Panc1 (cell line): ENCODE data around the gene PIGO. TPM values are rescaled to one million over a fixed set of nuclear protein-coding genes. Genes with fewer than 3 reads are reported as not detected.

Source experiments
- ATAC-seq: fragments of 200-7000 bp; cut with Tn5 transposase; 2 replicates; pipeline ENCODE4 v1.9.1; 2020; ENCODE audit warnings: mild to moderate bottlenecking, moderate library complexity
- BruUV-seq: library from RNA; stranded (reverse); fragments of 400-500 nt; replicated peaks from 2 replicates; lab custom pipeline; 2021; lab: Mats Ljungman, UMichigan
- CTCF ChIA-PET: fragments of 300-600 bp; sonication (Branson Sonifier 250); formaldehyde crosslinking; loops from one replicate; lab custom pipeline; 2022; ENCODE audit warnings: antibody characterized with exemption; lab: Charles Lee
- POLR2A ChIA-PET: fragments of 300-600 bp; sonication (Branson Sonifier 250); formaldehyde crosslinking; loops from one replicate; lab custom pipeline; 2022; ENCODE audit warnings: antibody characterized with exemption; lab: Charles Lee
- DNase-seq: peaks from one replicate; pipeline ENCODE4 v3.0.0-alpha.2; 2010; ENCODE audit warnings: low read depth, low spot score
- H3K27ac ChIP-seq: 2 replicates; pipeline ENCODE4 v1.5.1; 2011; ENCODE audit warnings: mild to moderate bottlenecking, low read length, inconsistent platforms
- H3K27me3 ChIP-seq: fragments of 200-500 bp; sonication (Bioruptor generic); 2 replicates; pipeline ENCODE4 v1.6.0; 2014; ENCODE audit warnings: low read length, inconsistent platforms; ENCODE audit not compliant: control insufficient read depth, insufficient read depth
- H3K36me3 ChIP-seq: fragments of 200-500 bp; sonication (Bioruptor generic); 2 replicates; pipeline ENCODE4 v1.5.1; 2014; ENCODE audit warnings: inconsistent platforms, mild to moderate bottlenecking, low read length, moderate library complexity; ENCODE audit not compliant: control insufficient read depth, insufficient read depth
- H3K4me1 ChIP-seq: 2 replicates; pipeline ENCODE4 v1.5.1; 2011; ENCODE audit warnings: inconsistent platforms, mild to moderate bottlenecking, low read length, moderate library complexity; ENCODE audit not compliant: control insufficient read depth, insufficient read depth
- H3K4me3 ChIP-seq, 2 experiments: 2 replicates each; pipeline ENCODE4 v1.5.1; 2011 to 2012; ENCODE audit warnings: low read depth in 2 of 2, low read length in 2 of 2, mild to moderate bottlenecking in 2 of 2, inconsistent platforms in 1 of 2, moderate library complexity in 1 of 2
- H3K9me3 ChIP-seq: fragments of 200-500 bp; sonication (Bioruptor generic); 2 replicates; pipeline ENCODE4 v1.5.1; 2014; ENCODE audit warnings: low read depth, mild to moderate bottlenecking, inconsistent platforms, low read length, moderate library complexity; ENCODE audit not compliant: control insufficient read depth, insufficient read depth
- POLR2AphosphoS5 ChIP-seq: IDR thresholded peaks from 2 replicates; pipeline ENCODE4 v1.6.1; 2012; ENCODE audit warnings: mild to moderate bottlenecking, low read depth, low read length, moderate library complexity
- REST ChIP-seq, 2 experiments: IDR thresholded peaks; 2 replicates each; pipeline ENCODE4 v1.6.1; 2011 to 2012; ENCODE audit warnings: low read depth in 2 of 2, control low read depth in 1 of 2, low read length in 1 of 2, mild to moderate bottlenecking in 1 of 2, moderate library complexity in 1 of 2; ENCODE audit not compliant: insufficient read depth in 1 of 2
- SIN3A ChIP-seq: IDR thresholded peaks from 2 replicates; pipeline ENCODE4 v1.6.1; 2012; ENCODE audit warnings: low read depth, mild to moderate bottlenecking, low read length, moderate library complexity, borderline replicate concordance; ENCODE audit not compliant: insufficient read depth
- TCF7L2 ChIP-seq: IDR thresholded peaks from 2 replicates; pipeline ENCODE4 v1.6.1; 2011; ENCODE audit warnings: mild to moderate bottlenecking, low read depth, low read length, inconsistent platforms
- in situ Hi-C: cut with HindIII; loops from 2 replicates; pipeline ENCODE4 v1.10.0; 2016; ENCODE audit warnings: low sequenced_read_pairs, low pct_unique_long_range_greater_than_20kb
- intact Hi-C: fragments of 100-400 bp; cut with micrococcal nuclease; formaldehyde crosslinking; loops from one replicate; pipeline ENCODE4 v1.10.0; 2022; ENCODE audit not compliant: unreplicated experiment
- total RNA-seq: library from RNA; stranded (reverse); gene quantifications from one replicate; pipeline ENCODE4 v1.2.1, GENCODE V29; 2021; ENCODE audit not compliant: unreplicated experiment

Gene PIGO
- total RNA-seq, 1 experiment from 2014 or later = 58.7 TPM

GRCh38 chr9:35105571-35106342 lies 9.4 kb upstream of the PIGO start:
- no peaks in the 10 kb centered on the region; the same call in 1 of the 2 replicates for H3K36me3 ChIP-seq
- TF ChIP-seq REST (IDR thresholded peaks at IDR 0.05; ENCODE audit: insufficient read depth in 1 of 2, low read depth in 2 of 2, low read length in 1 of 2) = no peak
- TF ChIP-seq TCF7L2 = no peak
- no peak for TF ChIP-seq POLR2AphosphoS5
- in situ Hi-C loops = no loop called here
- ChIA-PET POLR2A (interaction anchor here (1.8 kb wide), 1 partner anchor 8 kb away, joined by 4 read pairs; no protein-coding TSS in a partner anchor), CTCF (no interaction called here)
- no peak for DNase-seq
- no peak for ATAC-seq
- no peaks in the 10 kb centered on the region for H3K9me3 ChIP-seq
- H3K27me3 ChIP-seq = no peaks in the 10 kb centered on the region
- no peak overlapping the region for H3K27ac ChIP-seq
- H3K4me1 ChIP-seq = peaks cover 31% of the 10 kb centered on the region
- intact Hi-C loops = no loop called here
- no peak overlapping the region for H3K4me3 ChIP-seq
- BruUV-seq = no TSS peak

GRCh38 chr9:35105126-35105525 lies 8.7 kb upstream of the PIGO start:
- intact Hi-C loops (no loop called here), in situ Hi-C loops (no loop called here)
- H3K9me3 ChIP-seq = no peaks in the 10 kb centered on the region
- TF ChIP-seq TCF7L2 = no peak
- no peak for TF ChIP-seq SIN3A
- no peak for TF ChIP-seq REST (IDR thresholded peaks at IDR 0.05; ENCODE audit: insufficient read depth in 1 of 2, low read depth in 2 of 2, low read length in 1 of 2)
- TF ChIP-seq POLR2AphosphoS5 = no peak
- no peak for ATAC-seq
- H3K36me3 ChIP-seq = no peaks in the 10 kb centered on the region; the same call in 1 of the 2 replicates
- H3K4me3 ChIP-seq = no peak overlapping the region
- ChIA-PET CTCF (no interaction called here), POLR2A (interaction anchor here (1.8 kb wide), 1 partner anchor 9 kb away, joined by 4 read pairs; no protein-coding TSS in a partner anchor)
- DNase-seq = no peak
- no peaks in the 10 kb centered on the region for H3K27me3 ChIP-seq
- BruUV-seq = no TSS peak
- H3K27ac ChIP-seq = no peak overlapping the region
- peaks cover 24% of the 10 kb centered on the region for H3K4me1 ChIP-seq
